Ascending aorta (tissue), 2 donors: Measurements from ENCODE around the gene ESPN. TPM values are rescaled to one million over a fixed set of nuclear protein-coding genes. Genes with fewer than 3 reads are reported as not detected.

Experiments
- DNase-seq, 2 donors: peaks; one replicate each; pipeline ENCODE4 v3.0.0-alpha.2; 2019; ENCODE audit warnings: low spot score in 2 of 2
- H3K27ac ChIP-seq, 2 donors: fragments of 200-600 bp; sonication (generic); one replicate each; pipeline ENCODE4 v1.5.1; 2016 to 2017; ENCODE audit warnings: mild to moderate bottlenecking in 1 of 2
- H3K27me3 ChIP-seq: fragments of 200-600 bp; sonication (generic); one replicate; pipeline ENCODE4 v1.5.1; 2017
- H3K36me3 ChIP-seq, 2 donors: fragments of 200-600 bp; sonication (generic); one replicate each; pipeline ENCODE4 v1.5.1; 2016
- H3K4me1 ChIP-seq, 2 donors: fragments of 200-600 bp; sonication (generic); one replicate each; pipeline ENCODE4 v1.5.1; 2016 to 2017; ENCODE audit warnings: mild to moderate bottlenecking in 1 of 2
- H3K4me3 ChIP-seq, 2 donors: fragments of 200-600 bp; sonication (generic); one replicate each; pipeline ENCODE4 v1.5.1; 2016 to 2017; ENCODE audit warnings: mild to moderate bottlenecking in 1 of 2
- H3K9me3 ChIP-seq, 2 donors: fragments of 200-600 bp; sonication (generic); one replicate each; pipeline ENCODE4 v1.5.1; 2016
- CTCF ChIP-seq, 3 experiments: fragments of 200-600 bp in 2 of 3; fragments of 450-650 bp in 1 of 3; sonication (generic) in 2 of 3; IDR thresholded peaks; one replicate each; pipeline ENCODE4 v1.5.1; 2016 to 2019; ENCODE audit warnings: antibody characterized with exemption in 3 of 3, mild to moderate bottlenecking in 1 of 3, moderate library complexity in 1 of 3
- intact Hi-C: fragments of 100-400 bp; cut with DNase I; formaldehyde crosslinking; loops from one replicate; pipeline ENCODE4 v1.15.1; 2023
- total RNA-seq: library from RNA; depleted of rRNA; stranded (reverse); fragments of >200 nt; gene quantifications from one replicate; pipeline ENCODE4 v1.1.0, GENCODE V29; 2016

Gene ESPN
- total RNA-seq, 1 donor from 2014 or later: 2.2 TPM

GRCh38 chr1:6475381-6476133 is 51.0 kb downstream of the ESPN start:
- Histone ChIP-seq H3K4me3 (no peak overlapping the region), H3K27me3 (no peaks in the 10 kb centered on the region), H3K4me1 (no peaks in the 10 kb centered on the region), H3K27ac (no peak overlapping the region), H3K9me3 (no peaks in the 10 kb centered on the region), H3K36me3 (peaks cover 5 to 39% of the 10 kb centered on the region in 2 donors)
- DNase-seq: no peak
- intact Hi-C loops: no loop called here
- peak; percentile 63 to 94 (median 87) for TF ChIP-seq CTCF (IDR thresholded peaks at IDR 0.05)

- Histone ChIP-seq H3K4me1 (no peaks in the 10 kb centered on the region), H3K27ac (no peak overlapping the region), H3K27me3 (no peaks in the 10 kb centered on the region), H3K9me3 (no peaks in the 10 kb centered on the region), H3K4me3 (no peak overlapping the region), H3K36me3 (peaks cover 0 to 32% of the 10 kb centered on the region in 2 donors)
- no peak for DNase-seq
- intact Hi-C loops: no loop called here
- TF ChIP-seq CTCF (IDR thresholded peaks at IDR 0.05): no peak
Observed at GRCh38 chr1:6476483-6476882, 51.9 kb downstream of the ESPN start.

GRCh38 chr1:6477039-6477820 is 52.7 kb downstream of the ESPN start:
- TF ChIP-seq CTCF (IDR thresholded peaks at IDR 0.05): no peak
- DNase-seq: no peak
- intact Hi-C loops: no loop called here

GRCh38 chr1:6481820-6482219 is 57.2 kb downstream of the ESPN start:
- Histone ChIP-seq H3K27me3 (no peaks in the 10 kb centered on the region), H3K9me3 (no peaks in the 10 kb centered on the region), H3K27ac (no peak overlapping the region), H3K4me3 (no peak overlapping the region), H3K4me1 (peaks cover 0 to 11% of the 10 kb centered on the region in 2 donors), H3K36me3 (peaks cover 0 to 4% of the 10 kb centered on the region in 2 donors)
- TF ChIP-seq CTCF (IDR thresholded peaks at IDR 0.05): no peak
- DNase-seq: no peak
- intact Hi-C loops: no loop called here

More at GRCh38 chr1:6477039-6477820, 52.7 kb downstream of the ESPN start:
- no peaks in the 10 kb centered on the region for H3K4me1 ChIP-seq
- H3K9me3 ChIP-seq: no peaks in the 10 kb centered on the region
- no peaks in the 10 kb centered on the region for H3K27me3 ChIP-seq
- peaks cover 0 to 27% of the 10 kb centered on the region in 2 donors for H3K36me3 ChIP-seq
- H3K27ac ChIP-seq: no peak overlapping the region
- no peak overlapping the region for H3K4me3 ChIP-seq

GRCh38 chr1:6483017-6483760 is 58.6 kb downstream of the ESPN start:
- Histone ChIP-seq H3K27ac (no peak overlapping the region), H3K4me1 (peaks cover 0 to 11% of the 10 kb centered on the region in 2 donors), H3K4me3 (no peak overlapping the region), H3K27me3 (no peaks in the 10 kb centered on the region), H3K9me3 (no peaks in the 10 kb centered on the region), H3K36me3 (no peaks in the 10 kb centered on the region)
- DNase-seq: no peak
- intact Hi-C loops: no loop called here
- no peak for TF ChIP-seq CTCF (IDR thresholded peaks at IDR 0.05)
